ENCODE measurements around the gene RHBDD3. TPM values are rescaled to one million over a fixed set of nuclear protein-coding genes. Genes with fewer than 3 reads are reported as not detected.
A peak's percentile ranks its signal among the peaks of the same experiment; 100 is the strongest.

RHBDD3 gene
- total RNA-seq, 4 donors from 2014 or later = 10.1 to 22.7 (median 17.2) TPM

GRCh38 chr22:29302402-29302680 lies 34.6 kb upstream of the RHBDD3 start:
- Histone ChIP-seq H3K27me3 (no peaks in the 10 kb centered on the region), H3K4me1 (peaks cover 25% of the 10 kb centered on the region), H3K4me3 (no peak overlapping the region), H3K27ac (no peak overlapping the region), H3K36me3 (peaks cover 39% of the 10 kb centered on the region), H3K9me3 (no peaks in the 10 kb centered on the region)
- TF ChIP-seq EP300 (IDR thresholded peaks at IDR 0.05) (no peak), POLR2AphosphoS5 (IDR thresholded peaks at IDR 0.05) (no peak), POLR2A (IDR thresholded peaks at IDR 0.05) (no peak), CTCF (IDR thresholded peaks at IDR 0.05) (no peak)
- WGBS = 40% methylated on average over 1 of the region's 2 CpGs
- no peak for DNase-seq (ENCODE audit: low spot score in 2 of 2)

GRCh38 chr22:29301716-29302401 lies 34.1 kb upstream of the RHBDD3 start:
- TF ChIP-seq CTCF (IDR thresholded peaks at IDR 0.05) = no peak
- no peak for TF ChIP-seq POLR2A (IDR thresholded peaks at IDR 0.05)
- no peak for TF ChIP-seq POLR2AphosphoS5 (IDR thresholded peaks at IDR 0.05)
- TF ChIP-seq EP300 (IDR thresholded peaks at IDR 0.05) = no peak
- Histone ChIP-seq H3K4me3 (no peak overlapping the region), H3K27ac (no peak overlapping the region), H3K36me3 (peaks cover 43% of the 10 kb centered on the region), H3K4me1 (peaks cover 21% of the 10 kb centered on the region), H3K9me3 (no peaks in the 10 kb centered on the region), H3K27me3 (no peaks in the 10 kb centered on the region)
- DNase-seq (ENCODE audit: low spot score in 2 of 2) = peak in 1 of 2 donors; percentile 68
- 83% methylated on average over 6 of the region's 17 CpGs for WGBS

- DNase-seq (ENCODE audit: low spot score in 2 of 2) = peak in 1 of 2 donors; percentile 71
- H3K36me3 ChIP-seq = peaks cover 52% of the 10 kb centered on the region
These were observed 33.2 kb upstream of the RHBDD3 start for GRCh38 chr22:29300807-29301601.

GRCh38 chr22:29300467-29300806 lies 32.7 kb upstream of the RHBDD3 start:
- Histone ChIP-seq H3K9me3 (no peaks in the 10 kb centered on the region), H3K27ac (no peak overlapping the region), H3K4me1 (peaks cover 13% of the 10 kb centered on the region), H3K27me3 (no peaks in the 10 kb centered on the region), H3K36me3 (peaks cover 58% of the 10 kb centered on the region), H3K4me3 (no peak overlapping the region)
- DNase-seq (ENCODE audit: low spot score in 2 of 2) = no peak
- no peak for TF ChIP-seq POLR2A (IDR thresholded peaks at IDR 0.05)
- no peak for TF ChIP-seq CTCF (IDR thresholded peaks at IDR 0.05)
- no peak for TF ChIP-seq EP300 (IDR thresholded peaks at IDR 0.05)
- no peak for TF ChIP-seq POLR2AphosphoS5 (IDR thresholded peaks at IDR 0.05)
- 57% methylated on average over 4 of the region's 4 CpGs for WGBS

More at GRCh38 chr22:29300807-29301601, 33.2 kb upstream of the RHBDD3 start:
- peaks cover 15% of the 10 kb centered on the region for H3K4me1 ChIP-seq
- no peak overlapping the region for H3K27ac ChIP-seq
- TF ChIP-seq CTCF (IDR thresholded peaks at IDR 0.05) (no peak), POLR2AphosphoS5 (IDR thresholded peaks at IDR 0.05) (no peak), POLR2A (IDR thresholded peaks at IDR 0.05) (no peak), EP300 (IDR thresholded peaks at IDR 0.05) (no peak)
- H3K9me3 ChIP-seq = no peaks in the 10 kb centered on the region
- H3K27me3 ChIP-seq = no peaks in the 10 kb centered on the region
- H3K4me3 ChIP-seq = no peak overlapping the region
- 71% methylated on average over 10 of the region's 10 CpGs for WGBS

- no peaks in the 10 kb centered on the region for H3K27me3 ChIP-seq
- TF ChIP-seq POLR2AphosphoS5 (IDR thresholded peaks at IDR 0.05) (no peak), EP300 (IDR thresholded peaks at IDR 0.05) (no peak), POLR2A (IDR thresholded peaks at IDR 0.05) (no peak)
- no peaks in the 10 kb centered on the region for H3K9me3 ChIP-seq
- H3K4me1 ChIP-seq = peaks cover 13% of the 10 kb centered on the region
- 86% methylated on average over 16 of the region's 19 CpGs for WGBS
- peaks cover 69% of the 10 kb centered on the region for H3K36me3 ChIP-seq
- DNase-seq (ENCODE audit: low spot score in 2 of 2) = peak in 1 of 2 donors; percentile 65
- no peak overlapping the region for H3K27ac ChIP-seq
- H3K4me3 ChIP-seq = no peak overlapping the region
These were observed 31.5 kb upstream of the RHBDD3 start for GRCh38 chr22:29299136-29299900.
